ENCODE data around the gene SLC22A2.

DNA sequence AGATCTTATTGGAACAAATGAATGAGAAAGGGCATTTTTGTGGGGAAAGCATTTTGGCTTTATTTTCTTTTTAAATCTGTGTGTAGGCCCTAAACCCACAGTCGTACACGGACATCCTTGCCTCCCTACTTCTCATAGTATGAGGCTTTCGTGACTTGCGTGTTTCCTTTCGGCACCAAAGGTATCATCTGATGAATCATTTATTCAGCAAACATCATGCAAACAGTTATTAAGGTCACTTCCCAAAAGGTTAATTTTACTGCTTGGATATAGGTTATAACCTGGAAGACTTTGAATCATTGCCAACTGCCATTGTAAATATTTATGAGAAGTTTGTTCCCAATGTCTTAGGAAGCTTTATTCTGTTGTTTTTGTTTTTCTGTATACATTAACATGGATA lies 15.1 kb upstream of the SLC22A2 start:
- no peak for TF ChIP-seq POLR2AphosphoS5 (IDR thresholded peaks at IDR 0.05; ENCODE audit: low read depth, low read length)
- no peak for TF ChIP-seq TAF1 (IDR thresholded peaks at IDR 0.05; ENCODE audit: borderline replicate concordance, insufficient read depth, low read length)
- TF ChIP-seq FOXP2 (optimal IDR thresholded peaks at IDR 0.05; ENCODE audit: borderline replicate concordance, extremely low read depth, extremely low read length, insufficient read depth): no peak
- TF ChIP-seq, protein P1, sequence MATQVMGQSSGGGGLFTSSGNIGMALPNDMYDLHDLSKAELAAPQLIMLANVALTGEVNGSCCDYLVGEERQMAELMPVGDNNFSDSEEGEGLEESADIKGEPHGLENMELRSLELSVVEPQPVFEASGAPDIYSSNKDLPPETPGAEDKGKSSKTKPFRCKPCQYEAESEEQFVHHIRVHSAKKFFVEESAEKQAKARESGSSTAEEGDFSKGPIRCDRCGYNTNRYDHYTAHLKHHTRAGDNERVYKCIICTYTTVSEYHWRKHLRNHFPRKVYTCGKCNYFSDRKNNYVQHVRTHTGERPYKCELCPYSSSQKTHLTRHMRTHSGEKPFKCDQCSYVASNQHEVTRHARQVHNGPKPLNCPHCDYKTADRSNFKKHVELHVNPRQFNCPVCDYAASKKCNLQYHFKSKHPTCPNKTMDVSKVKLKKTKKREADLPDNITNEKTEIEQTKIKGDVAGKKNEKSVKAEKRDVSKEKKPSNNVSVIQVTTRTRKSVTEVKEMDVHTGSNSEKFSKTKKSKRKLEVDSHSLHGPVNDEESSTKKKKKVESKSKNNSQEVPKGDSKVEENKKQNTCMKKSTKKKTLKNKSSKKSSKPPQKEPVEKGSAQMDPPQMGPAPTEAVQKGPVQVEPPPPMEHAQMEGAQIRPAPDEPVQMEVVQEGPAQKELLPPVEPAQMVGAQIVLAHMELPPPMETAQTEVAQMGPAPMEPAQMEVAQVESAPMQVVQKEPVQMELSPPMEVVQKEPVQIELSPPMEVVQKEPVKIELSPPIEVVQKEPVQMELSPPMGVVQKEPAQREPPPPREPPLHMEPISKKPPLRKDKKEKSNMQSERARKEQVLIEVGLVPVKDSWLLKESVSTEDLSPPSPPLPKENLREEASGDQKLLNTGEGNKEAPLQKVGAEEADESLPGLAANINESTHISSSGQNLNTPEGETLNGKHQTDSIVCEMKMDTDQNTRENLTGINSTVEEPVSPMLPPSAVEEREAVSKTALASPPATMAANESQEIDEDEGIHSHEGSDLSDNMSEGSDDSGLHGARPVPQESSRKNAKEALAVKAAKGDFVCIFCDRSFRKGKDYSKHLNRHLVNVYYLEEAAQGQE (IDR thresholded peaks at IDR 0.05; ENCODE audit: insufficient read depth in 1 of 2, low read depth in 2 of 2, low read length in 2 of 2): no peak
- no peak for TF ChIP-seq SIN3A (IDR thresholded peaks at IDR 0.05; ENCODE audit: borderline replicate concordance, insufficient read depth, low read length)
